Thymus (tissue), 11 donors: ENCODE measurements around the gene WDR64. TPM values are rescaled to one million over a fixed set of nuclear protein-coding genes. Genes with fewer than 3 reads are reported as not detected.
"Not testable (repeated sequence)": the region's sequence is repeated elsewhere in the genome, so short reads cannot be mapped to it uniquely, and the experiment has no call there.

Experiments used
- DNase-seq, 9 donors: peaks; one replicate each; pipeline ENCODE4 v3.0.0-alpha.2; 2013; ENCODE audit warnings: low spot score in 9 of 9, low read depth in 6 of 9, missing footprints in 1 of 9
- H3K27ac ChIP-seq, 2 donors: one replicate each; pipeline ENCODE4 v1.5.1; 2013; ENCODE audit warnings: control low read depth in 1 of 2, low read depth in 1 of 2, low read length in 1 of 2, mild to moderate bottlenecking in 1 of 2, moderate library complexity in 1 of 2
- H3K27me3 ChIP-seq, 2 donors: one replicate each; pipeline ENCODE4 v1.5.1; 2013; ENCODE audit warnings: low read length in 1 of 2; ENCODE audit not compliant: control insufficient read depth in 2 of 2, insufficient read depth in 1 of 2
- H3K36me3 ChIP-seq, 2 donors: one replicate each; pipeline ENCODE4 v1.5.1; 2013; ENCODE audit warnings: low read length in 1 of 2, mild to moderate bottlenecking in 1 of 2, moderate library complexity in 1 of 2; ENCODE audit not compliant: control insufficient read depth in 2 of 2, insufficient read depth in 2 of 2
- H3K4me1 ChIP-seq, 2 donors: one replicate each; pipeline ENCODE4 v1.5.1; 2013; ENCODE audit warnings: low read length in 2 of 2; ENCODE audit not compliant: control insufficient read depth in 2 of 2, insufficient read depth in 2 of 2
- H3K4me3 ChIP-seq, 2 donors: one replicate each; pipeline ENCODE4 v1.5.1; 2013; ENCODE audit warnings: low read length in 2 of 2, control low read depth in 1 of 2, mild to moderate bottlenecking in 1 of 2
- H3K9me3 ChIP-seq, 2 donors: one replicate each; pipeline ENCODE4 v1.5.1; 2013; ENCODE audit warnings: low read length in 1 of 2, mild to moderate bottlenecking in 1 of 2; ENCODE audit not compliant: control insufficient read depth in 2 of 2, insufficient read depth in 1 of 2
- WGBS: extraction: QIAGEN DNeasy Blood & Tissue Kit; methylation state at CpG from one replicate; pipeline ENCODE4 v1.1.7; 2013; 5-methylcytosine and 5-hydroxymethylcytosine counted together
- polyA plus RNA-seq: library from polyadenylated mRNA; stranded (reverse); fragments of 200-250 nt; gene quantifications from one replicate; pipeline ENCODE4 v1.2.3, GENCODE V29; 2013
- total RNA-seq: library from RNA; stranded (reverse); fragments of 120-200 nt; gene quantifications from one replicate; pipeline ENCODE4 v1.2.4, GENCODE V29; 2013
- donor health status: healthy.

Gene WDR64
- total and polyA plus RNA-seq, 2 donors, result 0.14 TPM

- whole genome bisulfite sequencing, result 96% methylated on average over 3 of the region's 3 CpGs
- Histone ChIP-seq H3K9me3 (no peaks in the 10 kb centered on the region), H3K4me3 (no peak overlapping the region), H3K36me3 (no peaks in the 10 kb centered on the region), H3K27me3 (no peaks in the 10 kb centered on the region), H3K27ac (no peak overlapping the region), H3K4me1 (no peaks in the 10 kb centered on the region)
- DNase-seq, result no peak
These were observed 14.3 kb downstream of the WDR64 start for GRCh38 chr1:241666419-241666818.

- H3K4me3 ChIP-seq, result no peak overlapping the region
- 97% methylated on average over 1 of the region's 1 CpG for WGBS
- DNase-seq, result no peak
- H3K36me3 ChIP-seq, result no peaks in the 10 kb centered on the region
- no peak overlapping the region for H3K27ac ChIP-seq
- H3K9me3 ChIP-seq, result no peaks in the 10 kb centered on the region
- no peaks in the 10 kb centered on the region for H3K27me3 ChIP-seq
- H3K4me1 ChIP-seq, result peaks cover 4 to 9% of the 10 kb centered on the region in 2 donors
These were observed 20.2 kb downstream of the WDR64 start for GRCh38 chr1:241672301-241672700.

- DNase-seq, result no peak
- Histone ChIP-seq H3K9me3 (no peaks in the 10 kb centered on the region), H3K4me1 (peaks cover 9 to 21% of the 10 kb centered on the region in 2 donors), H3K27ac (no peak overlapping the region), H3K4me3 (no peak overlapping the region), H3K36me3 (no peaks in the 10 kb centered on the region), H3K27me3 (no peaks in the 10 kb centered on the region)
- WGBS, result 100% methylated on average over 1 of the region's 1 CpG
These were observed 22.8 kb downstream of the WDR64 start for GRCh38 chr1:241674805-241675384.

GRCh38 chr1:241675983-241676382 lies 23.9 kb downstream of the WDR64 start:
- H3K4me3 ChIP-seq, result no peak overlapping the region
- H3K27me3 ChIP-seq, result no peaks in the 10 kb centered on the region
- DNase-seq, result peak in 3 of 9 donors; percentile 15 to 44 (median 23)
- H3K36me3 ChIP-seq, result no peaks in the 10 kb centered on the region
- 26% methylated on average over 4 of the region's 4 CpGs for WGBS
- no peaks in the 10 kb centered on the region for H3K9me3 ChIP-seq
- peaks cover 9 to 21% of the 10 kb centered on the region in 2 donors for H3K4me1 ChIP-seq
- H3K27ac ChIP-seq, result no peak overlapping the region

- H3K4me3 ChIP-seq, result no peak overlapping the region
- peak; percentile 50 to 92 (median 78) for DNase-seq
- WGBS, result 3% methylated on average over 5 of the region's 5 CpGs
- no peaks in the 10 kb centered on the region for H3K27me3 ChIP-seq
- H3K9me3 ChIP-seq, result no peaks in the 10 kb centered on the region
- no peaks in the 10 kb centered on the region for H3K36me3 ChIP-seq
- H3K27ac ChIP-seq, result peak overlapping the region; percentile 25 to 76
- H3K4me1 ChIP-seq, result peaks cover 9 to 21% of the 10 kb centered on the region in 2 donors
These were observed 25.1 kb downstream of the WDR64 start for GRCh38 chr1:241677201-241677600.

GRCh38 chr1:241678536-241678935 lies 26.5 kb downstream of the WDR64 start:
- Histone ChIP-seq H3K4me3 (no peak overlapping the region), H3K27ac (no peak overlapping the region), H3K36me3 (no peaks in the 10 kb centered on the region), H3K27me3 (no peaks in the 10 kb centered on the region), H3K9me3 (no peaks in the 10 kb centered on the region), H3K4me1 (peaks cover 9 to 21% of the 10 kb centered on the region in 2 donors)
- WGBS, result 96% methylated on average over 2 of the region's 2 CpGs
- DNase-seq, result no peak

- Histone ChIP-seq H3K4me1 (peaks cover 9 to 21% of the 10 kb centered on the region in 2 donors), H3K27ac (no peak overlapping the region), H3K27me3 (no peaks in the 10 kb centered on the region), H3K9me3 (no peaks in the 10 kb centered on the region), H3K4me3 (no peak overlapping the region), H3K36me3 (no peaks in the 10 kb centered on the region)
- 97% methylated on average over 4 of the region's 4 CpGs for WGBS
- no peak for DNase-seq
These were observed 27.3 kb downstream of the WDR64 start for GRCh38 chr1:241679404-241679803.

GRCh38 chr1:241679961-241680360 lies 27.9 kb downstream of the WDR64 start:
- Histone ChIP-seq H3K4me3 (no peak overlapping the region), H3K9me3 (no peaks in the 10 kb centered on the region), H3K4me1 (peaks cover 9 to 21% of the 10 kb centered on the region in 2 donors), H3K36me3 (no peaks in the 10 kb centered on the region), H3K27ac (no peak overlapping the region), H3K27me3 (no peaks in the 10 kb centered on the region)
- no peak for DNase-seq
- WGBS, result 76% methylated on average over 3 of the region's 3 CpGs

GRCh38 chr1:241681861-241682448 lies 29.9 kb downstream of the WDR64 start:
- not testable (repeated sequence) for DNase-seq, H3K27ac ChIP-seq, H3K4me3 ChIP-seq, H3K36me3 ChIP-seq, H3K27me3 ChIP-seq, H3K9me3 ChIP-seq
- 82% methylated on average over 4 of the region's 4 CpGs for WGBS
- peaks cover 5 to 14% of the 10 kb centered on the region in 2 donors for H3K4me1 ChIP-seq
